HepG2 (cell line): ENCODE measurements around the gene SIVA1. TPM values are rescaled to one million over a fixed set of nuclear protein-coding genes. Genes with fewer than 3 reads are reported as not detected.

ENCODE experiments used
- ARID2 ChIP-seq: sonication (generic); formaldehyde crosslinking; IDR thresholded peaks from 2 replicates; pipeline ENCODE4 v1.8.1; 2022; ENCODE audit warnings: mild to moderate bottlenecking, missing genetic modification reagents, borderline replicate concordance
- ATF2 ChIP-seq: sonication (generic); formaldehyde crosslinking; IDR thresholded peaks from 2 replicates; pipeline ENCODE4 v1.4.0; 2020; ENCODE audit warnings: missing genetic modification reagents
- BATF2 ChIP-seq: sonication (generic); formaldehyde crosslinking; IDR thresholded peaks from 2 replicates; pipeline ENCODE4 v1.8.0; 2022; ENCODE audit warnings: mild to moderate bottlenecking, missing genetic modification reagents, moderate library complexity
- ETV6 ChIP-seq: sonication (generic); formaldehyde crosslinking; conservative IDR thresholded peaks from 2 replicates; pipeline ENCODE4 v1.4.0; 2020; ENCODE audit warnings: missing genetic modification reagents
- GABPA ChIP-seq, 2 experiments: IDR thresholded peaks; 2 replicates each; pipeline ENCODE4 v1.6.1; 2011 to 2016; ENCODE audit warnings: low read depth in 2 of 2, low read length in 1 of 2, missing biosample characterization in 1 of 2, missing genetic modification characterization in 1 of 2
- HDAC1 ChIP-seq: sonication (generic); formaldehyde crosslinking; IDR thresholded peaks from 2 replicates; pipeline ENCODE4 v1.5.1; 2020; ENCODE audit warnings: mild to moderate bottlenecking, missing genetic modification reagents
- MED8 ChIP-seq: sonication (generic); formaldehyde crosslinking; IDR thresholded peaks from 2 replicates; pipeline ENCODE4 v1.8.1; 2023; ENCODE audit warnings: mild to moderate bottlenecking, missing genetic modification reagents; ENCODE audit not compliant: insufficient replicate concordance
- NFRKB ChIP-seq: fragments of 450-650 bp; IDR thresholded peaks from 2 replicates; pipeline ENCODE4 v1.6.1; 2017
- SAFB2 ChIP-seq: sonication (generic); formaldehyde crosslinking; IDR thresholded peaks from 2 replicates; pipeline ENCODE4 v1.5.1; 2020; ENCODE audit warnings: missing genetic modification reagents, low read depth, mild to moderate bottlenecking, borderline replicate concordance
- SMAD1 ChIP-seq: sonication (generic); formaldehyde crosslinking; IDR thresholded peaks from 2 replicates; pipeline ENCODE4 v1.4.0; 2020; ENCODE audit warnings: missing genetic modification reagents, low read depth, mild to moderate bottlenecking, borderline replicate concordance
- SOX13 ChIP-seq, 3 experiments: fragments of 450-650 bp in 1 of 3; sonication (generic) in 1 of 3; formaldehyde crosslinking in 1 of 3; IDR thresholded peaks in 2 of 3; conservative IDR thresholded peaks in 1 of 3; 2 replicates each; pipeline versions ENCODE4 v1.5.0 to v1.6.1; 2016 to 2020; ENCODE audit warnings: antibody characterized with exemption in 1 of 3, mild to moderate bottlenecking in 1 of 3, missing compliant biosample characterization in 1 of 3, missing genetic modification reagents in 1 of 3, moderate library complexity in 1 of 3
- SOX5 ChIP-seq: IDR thresholded peaks from 2 replicates; pipeline ENCODE4 v1.6.1; 2016; ENCODE audit warnings: borderline replicate concordance
- ZBTB46 ChIP-seq: sonication (generic); formaldehyde crosslinking; IDR thresholded peaks from 2 replicates; pipeline ENCODE4 v1.4.0; 2020; ENCODE audit warnings: mild to moderate bottlenecking, missing genetic modification reagents, borderline replicate concordance
- ZNF138 ChIP-seq: sonication (generic); formaldehyde crosslinking; IDR thresholded peaks from 2 replicates; pipeline ENCODE4 v1.5.0; 2020; ENCODE audit warnings: mild to moderate bottlenecking, low read depth, missing genetic modification reagents
- ZNF205 ChIP-seq: IDR thresholded peaks from 2 replicates; pipeline ENCODE4 v1.6.1; 2018; ENCODE audit warnings: missing biosample characterization, missing genetic modification reagents
- ZNF225 ChIP-seq: sonication (generic); formaldehyde crosslinking; IDR thresholded peaks from 2 replicates; pipeline ENCODE4 v1.4.0; 2020; ENCODE audit warnings: mild to moderate bottlenecking, missing genetic modification reagents
- ZNF337 ChIP-seq: sonication (generic); formaldehyde crosslinking; IDR thresholded peaks from 2 replicates; pipeline ENCODE4 v1.5.1; 2020; ENCODE audit warnings: missing genetic modification reagents, low read depth, mild to moderate bottlenecking, borderline replicate concordance
- ZNF674 ChIP-seq: sonication (generic); formaldehyde crosslinking; IDR thresholded peaks from 2 replicates; pipeline ENCODE4 v1.5.0; 2020; ENCODE audit warnings: low read depth, mild to moderate bottlenecking, missing genetic modification reagents
- ZNF792 ChIP-seq: IDR thresholded peaks from 2 replicates; pipeline ENCODE4 v1.6.1; 2016
- polyA plus RNA-seq, 8 experiments: library from polyadenylated mRNA; depleted of rRNA in 3 of 8; stranded (reverse) in 7 of 8; unstranded in 1 of 8; fragments of >200 nt; fragmentation: Illumina TruSeq in 4 of 8; extraction: Trizol in 4 of 8; gene quantifications; 2 replicates each; pipeline versions ENCODE4 v1.2.1 to v1.2.3, GENCODE V29; 2011 to 2016; ENCODE audit warnings: low read depth in 4 of 8, missing spikeins in 1 of 8, mixed read lengths in 1 of 8; ENCODE audit not compliant: insufficient read depth in 1 of 8
- total RNA-seq, 5 experiments: library from RNA; depleted of rRNA; stranded (reverse); fragments of >200 nt; fragmentation: Illumina TruSeq; extraction: Trizol; gene quantifications; 2 replicates each; pipeline ENCODE4 v1.2.3, GENCODE V29; 2016; ENCODE audit warnings: low read depth in 1 of 5
- TF ChIP-seq, protein P1 (sequence below): sonication (generic); formaldehyde crosslinking; IDR thresholded peaks from 2 replicates; pipeline ENCODE4 v1.4.0; 2020; ENCODE audit warnings: missing genetic modification reagents

Gene SIVA1
- total and polyA plus RNA-seq, 2 of the 13 experiments (the other 11 are each of a cell fraction or from before 2014, with no cell fraction given) = 123 to 186 TPM

DNA sequence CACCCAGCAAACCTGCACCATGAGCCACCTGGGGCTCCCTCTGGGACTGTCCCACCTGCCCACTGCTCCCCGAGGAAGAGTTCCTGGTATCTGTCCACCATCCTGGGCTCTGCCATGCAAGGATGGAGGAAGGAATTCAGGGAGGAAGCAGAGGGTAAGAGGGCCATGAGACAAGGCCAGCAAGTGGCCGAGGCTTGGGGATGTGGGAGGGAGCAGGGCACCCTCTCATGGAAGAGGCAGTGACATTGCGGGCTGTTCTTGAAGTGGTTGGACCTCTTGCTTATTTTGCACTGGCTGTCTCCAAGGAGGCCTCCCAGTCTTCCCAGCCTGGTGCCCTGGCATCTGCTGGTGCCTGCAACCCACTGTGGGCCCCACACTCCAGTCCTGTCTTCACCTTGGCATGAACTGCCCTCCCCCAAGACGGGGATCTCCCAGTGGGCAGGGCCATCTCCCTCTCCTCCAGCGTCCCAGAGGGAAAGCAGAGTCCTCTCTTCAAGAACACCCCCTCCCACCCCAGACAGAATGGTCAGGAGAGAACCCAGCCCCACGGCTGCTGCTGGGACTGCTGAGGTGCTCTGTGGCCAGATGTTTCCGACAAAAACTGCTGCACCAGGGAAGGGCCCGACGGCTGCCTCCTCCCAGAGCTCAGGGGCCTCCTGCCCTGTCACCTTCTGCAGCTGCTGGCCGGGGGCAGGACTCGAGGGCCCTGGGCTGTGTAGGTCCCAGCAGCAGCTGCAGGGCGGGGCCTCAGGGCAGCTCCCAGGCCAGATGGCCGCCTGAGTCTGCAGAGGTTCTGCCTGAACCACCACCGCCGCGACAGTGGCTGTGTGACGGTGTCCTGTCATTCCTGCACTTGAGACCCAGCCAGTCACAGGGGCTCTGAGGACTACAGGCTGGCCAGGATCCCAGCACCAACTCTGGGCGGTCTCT is 44.4 kb downstream of the SIVA1 start (continued):
- TF ChIP-seq ATF2 (CRISPR knock-in tag) = 0 out of 2 replicates have a peak, but pooled peaks have one; percentile 16
- no peak for TF ChIP-seq ZNF337 (CRISPR knock-in tag)
- no peak for TF ChIP-seq MED8 (CRISPR knock-in tag)
- no peak for TF ChIP-seq ZBTB46
- TF ChIP-seq ZNF138 = no peak
- TF ChIP-seq GABPA (IDR thresholded peaks at IDR 0.05; ENCODE audit: low read depth, low read length) = no peak
- TF ChIP-seq GABPA (CRISPR knock-in tag; IDR thresholded peaks at IDR 0.05; ENCODE audit: low read depth) = no peak
- TF ChIP-seq SMAD1 (CRISPR knock-in tag) = 0 out of 2 replicates have a peak, but pooled peaks have one; percentile 34
- TF ChIP-seq ARID2 = 0 out of 2 replicates have a peak, but pooled peaks have one; percentile 72
- no peak for TF ChIP-seq NFRKB
- no peak for TF ChIP-seq SOX13 (IDR thresholded peaks at IDR 0.05)
- no peak for TF ChIP-seq SOX13 (CRISPR knock-in tag; conservative IDR thresholded peaks at IDR 0.05 in 1 of 2, IDR thresholded peaks at IDR 0.05 in 1 of 2)
- TF ChIP-seq SOX5 (CRISPR knock-in tag) = no peak
- no peak for TF ChIP-seq ETV6 (CRISPR knock-in tag)
- TF ChIP-seq ZNF674 = no peak
- TF ChIP-seq ZNF225 (CRISPR knock-in tag) = peak; percentile 53; the same call in 1 of the 2 replicates
- TF ChIP-seq ZNF205 = no peak
- TF ChIP-seq ZNF792 = no peak
- TF ChIP-seq SAFB2 = no peak
- TF ChIP-seq HDAC1 (CRISPR knock-in tag) = peak; percentile 39; the same call in 1 of the 2 replicates
- TF ChIP-seq, protein P1, sequence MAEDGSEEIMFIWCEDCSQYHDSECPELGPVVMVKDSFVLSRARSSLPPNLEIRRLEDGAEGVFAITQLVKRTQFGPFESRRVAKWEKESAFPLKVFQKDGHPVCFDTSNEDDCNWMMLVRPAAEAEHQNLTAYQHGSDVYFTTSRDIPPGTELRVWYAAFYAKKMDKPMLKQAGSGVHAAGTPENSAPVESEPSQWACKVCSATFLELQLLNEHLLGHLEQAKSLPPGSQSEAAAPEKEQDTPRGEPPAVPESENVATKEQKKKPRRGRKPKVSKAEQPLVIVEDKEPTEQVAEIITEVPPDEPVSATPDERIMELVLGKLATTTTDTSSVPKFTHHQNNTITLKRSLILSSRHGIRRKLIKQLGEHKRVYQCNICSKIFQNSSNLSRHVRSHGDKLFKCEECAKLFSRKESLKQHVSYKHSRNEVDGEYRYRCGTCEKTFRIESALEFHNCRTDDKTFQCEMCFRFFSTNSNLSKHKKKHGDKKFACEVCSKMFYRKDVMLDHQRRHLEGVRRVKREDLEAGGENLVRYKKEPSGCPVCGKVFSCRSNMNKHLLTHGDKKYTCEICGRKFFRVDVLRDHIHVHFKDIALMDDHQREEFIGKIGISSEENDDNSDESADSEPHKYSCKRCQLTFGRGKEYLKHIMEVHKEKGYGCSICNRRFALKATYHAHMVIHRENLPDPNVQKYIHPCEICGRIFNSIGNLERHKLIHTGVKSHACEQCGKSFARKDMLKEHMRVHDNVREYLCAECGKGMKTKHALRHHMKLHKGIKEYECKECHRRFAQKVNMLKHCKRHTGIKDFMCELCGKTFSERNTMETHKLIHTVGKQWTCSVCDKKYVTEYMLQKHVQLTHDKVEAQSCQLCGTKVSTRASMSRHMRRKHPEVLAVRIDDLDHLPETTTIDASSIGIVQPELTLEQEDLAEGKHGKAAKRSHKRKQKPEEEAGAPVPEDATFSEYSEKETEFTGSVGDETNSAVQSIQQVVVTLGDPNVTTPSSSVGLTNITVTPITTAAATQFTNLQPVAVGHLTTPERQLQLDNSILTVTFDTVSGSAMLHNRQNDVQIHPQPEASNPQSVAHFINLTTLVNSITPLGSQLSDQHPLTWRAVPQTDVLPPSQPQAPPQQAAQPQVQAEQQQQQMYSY (CRISPR knock-in tag) = no peak
- no peak for TF ChIP-seq BATF2 (CRISPR knock-in tag)
